Spleen (tissue), 7 donors: ENCODE measurements around the gene MIB1.

ENCODE experiments used
- POLR2A ChIP-seq, 3 donors: fragments of 450-650 bp; IDR thresholded peaks; one replicate each; pipeline ENCODE4 v1.5.1; 2017; ENCODE audit warnings: antibody characterized with exemption in 3 of 3, mild to moderate bottlenecking in 1 of 3
- TF ChIP-seq, protein P1 (sequence below), 11 experiments: fragments of 200-600 bp in 7 of 11; fragments of 450-650 bp in 4 of 11; sonication (generic) in 4 of 11; IDR thresholded peaks in 8 of 11; conservative IDR thresholded peaks in 3 of 11; 1 replicate in 7 of 11; 2 replicates in 4 of 11; pipeline versions ENCODE4 v1.4.0 to v1.8.0; 2016 to 2021; ENCODE audit warnings: antibody characterized with exemption in 11 of 11, inconsistent platforms in 4 of 11, mild to moderate bottlenecking in 1 of 11
- donor health status: DM: no; HTN: no; CAD: no; lungs with moderate emphysema.
- donor health status: DM: no; HTN: no; CAD: no.
- donor health status: DM: no; HTN: no; CAD: no.

DNA sequence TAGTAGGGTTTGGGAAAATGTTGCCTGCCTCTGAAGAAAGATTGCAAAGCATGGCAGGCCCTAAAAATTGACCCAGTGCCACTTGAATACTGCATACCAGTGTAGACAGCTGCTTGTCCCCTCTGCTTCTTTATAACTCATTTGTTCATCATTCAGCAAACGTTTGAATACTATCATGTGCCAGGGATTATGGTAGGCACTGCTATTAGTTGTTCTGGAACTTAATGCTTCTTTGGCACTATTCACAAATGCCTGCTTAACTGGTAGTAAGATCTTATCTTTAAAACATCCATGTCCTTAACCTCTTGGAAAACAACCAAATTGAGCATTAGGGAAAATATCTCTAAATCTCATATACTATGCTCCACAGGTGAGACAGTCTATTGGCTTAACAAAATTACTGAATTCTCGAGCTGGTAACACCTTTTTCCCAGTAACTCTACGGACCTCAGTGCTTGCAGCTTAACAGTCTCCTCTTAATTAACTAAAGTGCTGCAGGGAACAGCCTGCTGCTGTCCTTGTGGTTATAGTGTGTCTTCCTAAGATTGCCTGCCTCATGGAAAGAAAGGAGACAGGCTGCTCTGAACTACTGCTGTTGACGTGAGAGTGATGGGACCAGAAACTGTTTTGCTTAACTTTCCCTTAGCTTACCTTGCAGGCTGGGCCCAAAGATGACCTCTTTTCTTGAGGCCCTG lies 93.2 kb downstream of the MIB1 start:
- TF ChIP-seq, protein P1, sequence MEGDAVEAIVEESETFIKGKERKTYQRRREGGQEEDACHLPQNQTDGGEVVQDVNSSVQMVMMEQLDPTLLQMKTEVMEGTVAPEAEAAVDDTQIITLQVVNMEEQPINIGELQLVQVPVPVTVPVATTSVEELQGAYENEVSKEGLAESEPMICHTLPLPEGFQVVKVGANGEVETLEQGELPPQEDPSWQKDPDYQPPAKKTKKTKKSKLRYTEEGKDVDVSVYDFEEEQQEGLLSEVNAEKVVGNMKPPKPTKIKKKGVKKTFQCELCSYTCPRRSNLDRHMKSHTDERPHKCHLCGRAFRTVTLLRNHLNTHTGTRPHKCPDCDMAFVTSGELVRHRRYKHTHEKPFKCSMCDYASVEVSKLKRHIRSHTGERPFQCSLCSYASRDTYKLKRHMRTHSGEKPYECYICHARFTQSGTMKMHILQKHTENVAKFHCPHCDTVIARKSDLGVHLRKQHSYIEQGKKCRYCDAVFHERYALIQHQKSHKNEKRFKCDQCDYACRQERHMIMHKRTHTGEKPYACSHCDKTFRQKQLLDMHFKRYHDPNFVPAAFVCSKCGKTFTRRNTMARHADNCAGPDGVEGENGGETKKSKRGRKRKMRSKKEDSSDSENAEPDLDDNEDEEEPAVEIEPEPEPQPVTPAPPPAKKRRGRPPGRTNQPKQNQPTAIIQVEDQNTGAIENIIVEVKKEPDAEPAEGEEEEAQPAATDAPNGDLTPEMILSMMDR (IDR thresholded peaks at IDR 0.05 in 8 of 11, conservative IDR thresholded peaks at IDR 0.05 in 3 of 11), result no peak
- no peak for TF ChIP-seq POLR2A (IDR thresholded peaks at IDR 0.05)
